MM.1S (cell line): ENCODE measurements around the gene HOMER1.

Experiments
- DNase-seq: peaks from one replicate; pipeline ENCODE4 v3.0.0-alpha.2; 2015
- H2AFZ ChIP-seq: fragments of 300-600 bp; sonication (generic); 2 replicates; pipeline ENCODE4 v1.6.0; 2016; ENCODE audit warnings: antibody characterized with exemption, low read length
- H3F3A ChIP-seq: fragments of 300-600 bp; sonication (generic); 2 replicates; pipeline ENCODE4 v1.6.1; 2016; ENCODE audit warnings: mild to moderate bottlenecking, antibody characterized with exemption, low read length, moderate library complexity, mixed read lengths; ENCODE audit not compliant: insufficient read depth
- H3K27ac ChIP-seq: fragments of 300-600 bp; sonication (generic); 2 replicates; pipeline ENCODE4 v1.5.1; 2016; ENCODE audit warnings: mild to moderate bottlenecking, low read length
- H3K27me3 ChIP-seq: fragments of 300-600 bp; sonication (generic); replicated peaks from 2 replicates; pipeline ENCODE4 v1.6.0; 2016; ENCODE audit warnings: low read length; ENCODE audit not compliant: insufficient read depth
- H3K36me3 ChIP-seq: fragments of 300-600 bp; sonication (generic); replicated peaks from 2 replicates; pipeline ENCODE4 v1.6.1; 2016; ENCODE audit warnings: mild to moderate bottlenecking, low read length, mixed read lengths; ENCODE audit not compliant: insufficient read depth
- H3K4me1 ChIP-seq: fragments of 300-600 bp; sonication (generic); 2 replicates; pipeline ENCODE4 v1.6.1; 2016; ENCODE audit warnings: low read length, mixed read lengths
- H3K4me2 ChIP-seq: fragments of 300-600 bp; sonication (generic); 2 replicates; pipeline ENCODE4 v1.6.0; 2016; ENCODE audit warnings: low read depth, low read length
- H3K4me3 ChIP-seq: fragments of 300-600 bp; sonication (generic); 2 replicates; pipeline ENCODE4 v1.5.1; 2016; ENCODE audit warnings: low read length, mixed read lengths
- H3K79me2 ChIP-seq: fragments of 300-600 bp; sonication (generic); 2 replicates; pipeline ENCODE4 v1.6.1; 2016; ENCODE audit warnings: mixed run types, low read length, mixed read lengths
- H3K9ac ChIP-seq: fragments of 300-600 bp; sonication (generic); 2 replicates; pipeline ENCODE4 v1.6.1; 2016; ENCODE audit warnings: low read length, mixed read lengths
- H3K9me2 ChIP-seq: fragments of 300-600 bp; sonication (generic); replicated peaks from 2 replicates; pipeline ENCODE4 v1.6.1; 2016; ENCODE audit warnings: mild to moderate bottlenecking, low read length, mixed read lengths; ENCODE audit not compliant: insufficient read depth
- H3K9me3 ChIP-seq: fragments of 300-600 bp; sonication (generic); replicated peaks from 2 replicates; pipeline ENCODE4 v1.6.1; 2016; ENCODE audit warnings: mild to moderate bottlenecking, low read length, mixed read lengths; ENCODE audit not compliant: insufficient read depth
- H4K20me1 ChIP-seq: fragments of 300-600 bp; sonication (generic); 2 replicates; pipeline ENCODE4 v1.6.1; 2016; ENCODE audit warnings: mild to moderate bottlenecking, low read length, moderate library complexity, mixed read lengths; ENCODE audit not compliant: insufficient read depth
- EZH2 ChIP-seq: fragments of 300-600 bp; sonication (generic); optimal IDR thresholded peaks from 2 replicates; pipeline ENCODE3; 2017; ENCODE audit warnings: low read depth, mild to moderate bottlenecking, antibody characterized with exemption, low read length, mixed read lengths
- EZH2phosphoT487 ChIP-seq: fragments of 300-600 bp; sonication (generic); IDR thresholded peaks from 2 replicates; pipeline ENCODE4 v1.6.1; 2018; ENCODE audit warnings: antibody characterized with exemption, low read length
- TF ChIP-seq, protein P1 (sequence below): fragments of 300-600 bp; sonication (generic); IDR thresholded peaks from 2 replicates; pipeline ENCODE4 v1.5.1; 2016; ENCODE audit warnings: antibody characterized with exemption, low read length, mixed read lengths

The HOMER1 gene

GRCh38 chr5:79436821-79437220 is 77.1 kb downstream of the HOMER1 start:
- no peaks in the 10 kb centered on the region for H3K36me3 ChIP-seq
- H3K4me2 ChIP-seq: no peak overlapping the region
- no peak overlapping the region for H3K27ac ChIP-seq
- H3K4me3 ChIP-seq: no peak overlapping the region
- no peaks in the 10 kb centered on the region for H3K27me3 ChIP-seq
- H3K9ac ChIP-seq: no peak overlapping the region
- H3F3A ChIP-seq: 0 out of 2 replicates have a peak, but pooled peaks cover under 1% of the 10 kb centered on the region
- H2AFZ ChIP-seq: no peak overlapping the region
- H3K9me2 ChIP-seq: 0 out of 2 replicates have a peak, but pooled peaks cover 2% of the 10 kb centered on the region
- TF ChIP-seq EZH2phosphoT487 (no peak), EZH2 (no peak)
- TF ChIP-seq, protein P1, sequence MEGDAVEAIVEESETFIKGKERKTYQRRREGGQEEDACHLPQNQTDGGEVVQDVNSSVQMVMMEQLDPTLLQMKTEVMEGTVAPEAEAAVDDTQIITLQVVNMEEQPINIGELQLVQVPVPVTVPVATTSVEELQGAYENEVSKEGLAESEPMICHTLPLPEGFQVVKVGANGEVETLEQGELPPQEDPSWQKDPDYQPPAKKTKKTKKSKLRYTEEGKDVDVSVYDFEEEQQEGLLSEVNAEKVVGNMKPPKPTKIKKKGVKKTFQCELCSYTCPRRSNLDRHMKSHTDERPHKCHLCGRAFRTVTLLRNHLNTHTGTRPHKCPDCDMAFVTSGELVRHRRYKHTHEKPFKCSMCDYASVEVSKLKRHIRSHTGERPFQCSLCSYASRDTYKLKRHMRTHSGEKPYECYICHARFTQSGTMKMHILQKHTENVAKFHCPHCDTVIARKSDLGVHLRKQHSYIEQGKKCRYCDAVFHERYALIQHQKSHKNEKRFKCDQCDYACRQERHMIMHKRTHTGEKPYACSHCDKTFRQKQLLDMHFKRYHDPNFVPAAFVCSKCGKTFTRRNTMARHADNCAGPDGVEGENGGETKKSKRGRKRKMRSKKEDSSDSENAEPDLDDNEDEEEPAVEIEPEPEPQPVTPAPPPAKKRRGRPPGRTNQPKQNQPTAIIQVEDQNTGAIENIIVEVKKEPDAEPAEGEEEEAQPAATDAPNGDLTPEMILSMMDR: no peak
- peaks cover 4% of the 10 kb centered on the region for H3K4me1 ChIP-seq
- H3K9me3 ChIP-seq: no peaks in the 10 kb centered on the region
- DNase-seq: no peak
- no peaks in the 10 kb centered on the region for H4K20me1 ChIP-seq
- H3K79me2 ChIP-seq: no peaks in the 10 kb centered on the region

DNA sequence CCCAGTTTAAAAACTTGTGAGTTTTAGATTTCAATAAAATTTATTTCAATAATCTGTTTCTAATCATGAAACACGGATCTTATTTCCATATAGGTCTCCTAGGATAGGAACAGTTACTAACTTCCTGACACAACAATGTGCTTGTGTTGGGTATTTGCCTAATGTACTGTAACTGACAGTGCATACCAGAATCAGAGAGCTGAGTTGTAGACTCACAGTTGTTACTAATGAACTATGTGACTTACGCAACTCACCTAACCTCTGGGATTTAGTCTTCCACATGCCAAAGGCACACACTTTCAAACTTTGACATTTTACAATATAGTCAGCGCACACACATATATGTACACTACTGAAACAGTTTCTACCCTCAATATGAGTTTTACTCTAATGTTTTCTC is 77.7 kb downstream of the HOMER1 start:
- H3K4me3 ChIP-seq: no peak overlapping the region
- peaks cover 2% of the 10 kb centered on the region for H3K4me1 ChIP-seq
- no peak overlapping the region for H3K9ac ChIP-seq
- H3K9me3 ChIP-seq: no peaks in the 10 kb centered on the region
- no peak for TF ChIP-seq EZH2phosphoT487
- TF ChIP-seq EZH2: no peak
- TF ChIP-seq, protein P1: no peak
- no peaks in the 10 kb centered on the region for H4K20me1 ChIP-seq
- H3K4me2 ChIP-seq: no peak overlapping the region
- no peaks in the 10 kb centered on the region for H3K36me3 ChIP-seq
- no peaks in the 10 kb centered on the region for H3K27me3 ChIP-seq
- no peak for DNase-seq
- no peaks in the 10 kb centered on the region for H3F3A ChIP-seq
- H3K27ac ChIP-seq: no peak overlapping the region
- H3K9me2 ChIP-seq: 0 out of 2 replicates have a peak, but pooled peaks cover 2% of the 10 kb centered on the region
- no peak overlapping the region for H2AFZ ChIP-seq
- no peaks in the 10 kb centered on the region for H3K79me2 ChIP-seq

DNA sequence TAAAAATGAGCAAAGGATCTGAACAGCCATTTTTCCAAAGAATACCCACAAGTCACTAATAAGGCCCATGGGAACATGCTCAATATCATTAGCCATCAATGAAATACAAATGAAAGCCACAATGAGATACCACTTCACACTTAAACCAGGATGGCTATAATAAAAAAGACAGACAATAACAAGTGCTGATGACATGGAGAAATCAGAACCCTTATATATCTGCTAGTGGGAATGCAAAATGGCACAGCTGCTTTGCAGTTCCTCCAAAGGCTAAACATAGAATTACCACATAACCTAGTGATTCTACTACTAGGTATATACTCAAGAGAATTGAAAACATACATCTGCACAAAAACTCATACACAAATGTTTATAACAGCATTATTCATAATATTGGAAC is 83.7 kb downstream of the HOMER1 start:
- TF ChIP-seq, protein P1: no peak
- H3K4me3 ChIP-seq: no peak overlapping the region
- H3K27me3 ChIP-seq: no peaks in the 10 kb centered on the region
- H3K9ac ChIP-seq: no peak overlapping the region
- no peak overlapping the region for H3K27ac ChIP-seq
- no peaks in the 10 kb centered on the region for H4K20me1 ChIP-seq
- H3K4me1 ChIP-seq: no peaks in the 10 kb centered on the region
- no peaks in the 10 kb centered on the region for H3K9me3 ChIP-seq
- no peaks in the 10 kb centered on the region for H3F3A ChIP-seq
- no peak overlapping the region for H3K4me2 ChIP-seq
- DNase-seq: no peak
- no peaks in the 10 kb centered on the region for H3K9me2 ChIP-seq
- no peaks in the 10 kb centered on the region for H3K79me2 ChIP-seq
- H2AFZ ChIP-seq: no peak overlapping the region
- H3K36me3 ChIP-seq: no peaks in the 10 kb centered on the region
